Loucy (cell line): ENCODE data around the gene RIPPLY2.

Experiments
- H2AFZ ChIP-seq: fragments of 200-600 bp; sonication (generic); 2 replicates; pipeline ENCODE4 v1.6.0; 2016; ENCODE audit warnings: antibody characterized with exemption, mild to moderate bottlenecking, low read length, moderate library complexity
- H3F3A ChIP-seq: fragments of 200-600 bp; 2 replicates; pipeline ENCODE4 v1.6.0; 2016; ENCODE audit warnings: antibody characterized with exemption, low read depth, mild to moderate bottlenecking
- H3K27me3 ChIP-seq: fragments of 200-600 bp; sonication (generic); 2 replicates; pipeline ENCODE4 v1.6.1; 2014; ENCODE audit warnings: low read length, mild to moderate bottlenecking; ENCODE audit not compliant: insufficient read depth, poor library complexity, severe bottlenecking
- H3K36me3 ChIP-seq: fragments of 200-600 bp; sonication (generic); 2 replicates; pipeline ENCODE4 v1.6.1; 2016; ENCODE audit warnings: low read length; ENCODE audit not compliant: insufficient read depth
- H3K4me1 ChIP-seq: fragments of 200-600 bp; sonication (generic); 2 replicates; pipeline ENCODE4 v1.5.1; 2014; ENCODE audit warnings: low read length, mild to moderate bottlenecking; ENCODE audit not compliant: insufficient read depth, poor library complexity, severe bottlenecking
- H3K4me2 ChIP-seq: fragments of 200-600 bp; sonication (generic); 2 replicates; pipeline ENCODE4 v1.6.0; 2014; ENCODE audit warnings: antibody characterized with exemption, low read length, low read depth, mild to moderate bottlenecking; ENCODE audit not compliant: poor library complexity, severe bottlenecking
- H3K4me3 ChIP-seq: fragments of 200-600 bp; sonication (generic); 2 replicates; pipeline ENCODE4 v1.5.1; 2014; ENCODE audit warnings: low read length, mild to moderate bottlenecking, mixed read lengths; ENCODE audit not compliant: poor library complexity, severe bottlenecking
- H3K79me2 ChIP-seq: fragments of 200-600 bp; sonication (generic); 2 replicates; pipeline ENCODE4 v1.6.1; 2014; ENCODE audit warnings: low read length; ENCODE audit not compliant: insufficient read depth
- H3K9ac ChIP-seq: fragments of 200-600 bp; sonication (generic); 2 replicates; pipeline ENCODE4 v1.6.0; 2014; ENCODE audit warnings: mild to moderate bottlenecking, low read depth, low read length, moderate library complexity; ENCODE audit not compliant: poor library complexity, severe bottlenecking
- H3K9me2 ChIP-seq: fragments of 200-600 bp; sonication (generic); replicated peaks from 2 replicates; pipeline ENCODE4 v1.6.1; 2016; ENCODE audit warnings: low read depth, low read length, mixed read lengths
- H3K9me3 ChIP-seq: fragments of 200-600 bp; sonication (generic); 2 replicates; pipeline ENCODE4 v1.6.1; 2014; ENCODE audit warnings: mild to moderate bottlenecking, antibody characterized with exemption, low read length, low read depth; ENCODE audit not compliant: insufficient read depth
- H4K20me1 ChIP-seq: fragments of 200-600 bp; sonication (generic); 2 replicates; pipeline ENCODE4 v1.6.0; 2014; ENCODE audit warnings: antibody characterized with exemption, low read length, mild to moderate bottlenecking; ENCODE audit not compliant: insufficient read depth, poor library complexity, severe bottlenecking
- CTCF ChIP-seq: fragments of 200-600 bp; sonication (generic); conservative IDR thresholded peaks from 2 replicates; pipeline ENCODE4 v1.5.1; 2014; ENCODE audit warnings: mild to moderate bottlenecking, antibody characterized with exemption, low read length
- EZH2phosphoT487 ChIP-seq: fragments of 200-600 bp; IDR thresholded peaks from 2 replicates; pipeline ENCODE4 v1.6.1; 2018; ENCODE audit warnings: antibody characterized with exemption, mild to moderate bottlenecking, moderate library complexity, borderline replicate concordance

The RIPPLY2 gene

GRCh38 chr6:83838727-83839126, 14.4 kb upstream of the RIPPLY2 start:
- no peak overlapping the region for H3K9ac ChIP-seq
- H3F3A ChIP-seq = no peaks in the 10 kb centered on the region
- no peaks in the 10 kb centered on the region for H3K27me3 ChIP-seq
- no peak overlapping the region for H3K4me3 ChIP-seq
- no peaks in the 10 kb centered on the region for H3K9me3 ChIP-seq
- no peak overlapping the region for H2AFZ ChIP-seq
- H3K4me1 ChIP-seq = no peaks in the 10 kb centered on the region
- no peaks in the 10 kb centered on the region for H3K9me2 ChIP-seq
- no peak overlapping the region for H3K4me2 ChIP-seq
- no peaks in the 10 kb centered on the region for H4K20me1 ChIP-seq
- TF ChIP-seq EZH2phosphoT487 (no peak), CTCF (no peak)
- H3K36me3 ChIP-seq = no peaks in the 10 kb centered on the region
- H3K79me2 ChIP-seq = no peaks in the 10 kb centered on the region

DNA sequence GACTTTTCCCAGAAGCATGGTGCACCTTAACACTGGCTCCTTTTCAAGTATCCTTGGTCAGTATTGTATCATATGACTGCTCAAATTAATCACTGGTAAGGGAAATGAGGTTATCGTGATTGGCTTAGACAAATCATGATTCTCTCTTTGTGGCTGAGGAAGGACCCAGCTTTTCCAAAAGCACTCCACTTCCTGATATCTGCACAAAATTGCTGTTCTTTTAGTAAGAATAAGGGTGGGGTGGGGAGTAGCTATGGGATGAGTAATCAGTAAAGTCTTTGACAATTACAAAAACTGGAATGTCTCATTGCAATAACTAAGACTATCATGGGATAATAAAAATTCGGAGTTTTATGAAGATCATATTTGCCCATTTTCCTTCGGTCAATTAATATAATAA, 9.0 kb upstream of the RIPPLY2 start:
- Histone ChIP-seq H3K36me3 (no peaks in the 10 kb centered on the region), H3K9me3 (no peaks in the 10 kb centered on the region), H4K20me1 (no peaks in the 10 kb centered on the region)

GRCh38 chr6:83846291-83846690, 6.9 kb upstream of the RIPPLY2 start:
- Histone ChIP-seq H3K9me3 (no peaks in the 10 kb centered on the region), H3K4me2 (no peak overlapping the region), H4K20me1 (no peaks in the 10 kb centered on the region), H3K4me1 (no peaks in the 10 kb centered on the region), H3K79me2 (no peaks in the 10 kb centered on the region), H3F3A (no peaks in the 10 kb centered on the region), H3K27me3 (no peaks in the 10 kb centered on the region), H3K36me3 (no peaks in the 10 kb centered on the region), H3K4me3 (no peak overlapping the region), H3K9me2 (no peaks in the 10 kb centered on the region), H3K9ac (no peak overlapping the region), H2AFZ (no peak overlapping the region)
- no peak for TF ChIP-seq EZH2phosphoT487
- no peak for TF ChIP-seq CTCF

More for the DNA sequence above, 9.0 kb upstream of the RIPPLY2 start:
- Histone ChIP-seq H3K27me3 (no peaks in the 10 kb centered on the region), H3K9ac (no peak overlapping the region), H3K4me3 (no peak overlapping the region), H3F3A (no peaks in the 10 kb centered on the region), H3K4me2 (no peak overlapping the region), H3K79me2 (no peaks in the 10 kb centered on the region), H2AFZ (no peak overlapping the region), H3K4me1 (no peaks in the 10 kb centered on the region), H3K9me2 (no peaks in the 10 kb centered on the region)
- no peak for TF ChIP-seq EZH2phosphoT487

DNA sequence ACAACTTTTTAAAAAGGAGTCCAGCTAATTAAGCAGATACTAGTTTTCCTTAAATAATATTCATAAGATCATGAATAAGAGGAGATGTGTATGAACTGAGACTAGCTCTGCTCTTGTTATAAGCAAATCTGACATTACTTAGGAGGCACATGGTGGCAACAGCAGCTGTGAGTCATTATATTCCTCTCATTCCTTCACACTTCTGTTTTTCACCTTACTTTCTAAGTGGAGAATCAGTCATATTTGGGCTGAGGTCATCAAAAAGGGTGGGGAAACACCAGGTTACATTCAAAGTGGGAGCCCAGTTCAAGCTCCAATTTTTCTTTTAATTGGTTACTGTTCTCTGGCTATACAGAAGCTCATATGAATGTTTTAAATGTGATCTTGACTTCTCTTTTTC, 6.0 kb upstream of the RIPPLY2 start:
- no peak overlapping the region for H3K4me3 ChIP-seq

More for the DNA sequence above, 6.0 kb upstream of the RIPPLY2 start:
- H3K9me3 ChIP-seq = no peaks in the 10 kb centered on the region
- TF ChIP-seq CTCF (no peak), EZH2phosphoT487 (no peak)
- H2AFZ ChIP-seq = no peak overlapping the region
- no peaks in the 10 kb centered on the region for H3K4me1 ChIP-seq
- no peak overlapping the region for H3K9ac ChIP-seq
- H3K79me2 ChIP-seq = no peaks in the 10 kb centered on the region
- H3K9me2 ChIP-seq = no peaks in the 10 kb centered on the region
- no peaks in the 10 kb centered on the region for H3K36me3 ChIP-seq
- H3F3A ChIP-seq = no peaks in the 10 kb centered on the region
- no peaks in the 10 kb centered on the region for H3K27me3 ChIP-seq
- H3K4me2 ChIP-seq = no peak overlapping the region
- H4K20me1 ChIP-seq = no peaks in the 10 kb centered on the region
